Limb (tissue), 2 donors: ENCODE measurements around the gene SLC12A5.
A peak's percentile ranks its signal among the peaks of the same experiment; 100 is the strongest.
"Not testable (repeated sequence)": the region's sequence is repeated elsewhere in the genome, so short reads cannot be mapped to it uniquely, and the experiment has no call there.

Experiments used
- DNase-seq, 2 donors: peaks; one replicate each; pipeline ENCODE4 v3.0.0-alpha.2; 2016; ENCODE audit errors: extremely low spot score in 2 of 2

Gene SLC12A5

GRCh38 chr20:46028772-46029371 lies at the start of gene SLC12A5:
Gene SLC12A5, plus strand, starts transcription at chr20:46029215. Its CDS starts 130 bp downstream, at chr20:46029345.
- DNase-seq, result peak in 1 of 2 donors; percentile 53

DNA sequence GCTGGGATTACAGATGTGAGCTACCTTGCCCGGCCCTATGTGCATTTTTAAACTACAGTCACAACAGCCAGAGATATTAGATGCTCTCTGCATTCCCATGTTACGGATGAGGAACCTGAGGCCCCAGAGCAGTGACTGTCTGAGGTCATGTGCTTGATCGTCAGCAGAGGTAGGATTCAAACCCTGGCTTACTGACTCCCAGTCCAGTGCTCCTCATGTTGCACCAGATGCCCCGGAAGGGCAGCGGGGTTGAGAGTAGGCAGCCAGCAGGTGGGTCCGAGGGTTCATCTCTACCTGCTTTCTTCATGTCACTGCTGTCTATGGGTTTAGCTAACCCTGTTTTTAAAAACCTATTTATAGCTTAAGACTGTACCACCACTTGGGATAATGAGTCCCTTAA lies 47.8 kb upstream of the SLC12A5 start:
- DNase-seq, result no peak

DNA sequence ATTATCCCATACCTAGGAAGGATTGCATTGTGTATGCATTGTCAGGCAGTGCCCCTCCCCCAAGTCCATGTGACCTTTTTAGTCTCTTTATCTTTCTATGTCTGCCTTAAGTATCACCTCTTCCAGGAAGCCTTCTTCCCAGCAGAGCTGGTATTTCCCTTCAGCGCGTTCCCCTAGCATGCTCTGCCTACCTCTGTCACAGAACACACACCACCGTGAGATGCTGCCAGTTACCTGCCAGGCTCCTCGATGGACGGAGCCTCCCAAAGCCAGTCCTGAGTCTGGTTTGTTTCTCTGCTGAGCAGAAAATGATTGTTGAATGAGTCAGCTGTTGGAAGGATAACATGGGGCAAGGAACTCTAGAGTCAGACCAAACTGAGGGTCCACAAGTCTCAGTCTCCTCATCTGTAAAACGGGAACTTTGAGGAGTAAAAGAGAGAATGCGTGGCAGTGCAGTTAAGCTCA lies 45.7 kb upstream of the SLC12A5 start:
- DNase-seq, result no peak

- no peak for DNase-seq
Observed at GRCh38 chr20:45985573-45985972, 43.4 kb upstream of the SLC12A5 start.

DNA sequence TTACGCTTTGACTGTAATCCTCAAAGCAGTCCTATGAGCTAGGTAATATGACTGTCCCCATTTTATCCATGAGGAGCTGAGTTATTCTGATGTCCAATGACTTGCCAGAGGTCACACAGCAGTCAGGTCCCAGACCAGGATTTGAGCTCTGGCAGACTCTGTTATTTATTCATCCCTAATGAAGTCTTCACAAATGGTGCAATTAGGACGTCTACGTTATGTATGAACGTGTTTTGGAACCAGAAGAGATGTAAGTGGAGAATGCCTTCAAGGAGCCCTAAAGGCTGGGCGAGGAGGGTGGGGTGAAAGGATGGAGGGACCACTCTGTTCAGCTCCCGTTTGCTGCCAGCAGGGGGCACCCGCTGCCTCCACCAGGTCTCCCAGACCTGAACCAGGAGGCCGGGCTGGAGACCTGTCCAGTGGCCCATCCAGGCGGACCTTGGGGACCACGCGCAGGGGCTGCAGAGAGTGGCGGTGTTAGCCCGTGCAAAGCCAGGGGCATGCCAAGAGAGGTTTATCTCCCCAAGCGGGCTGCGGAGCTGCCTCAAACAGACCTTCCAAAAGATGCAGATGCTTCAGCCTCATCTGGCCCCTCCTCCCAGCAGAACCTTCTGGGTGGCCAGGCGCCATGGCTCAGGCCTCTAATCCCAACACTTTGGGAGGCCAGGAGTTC lies 41.8 kb upstream of the SLC12A5 start:
- peak in 1 of 2 donors; percentile 79 for DNase-seq

DNA sequence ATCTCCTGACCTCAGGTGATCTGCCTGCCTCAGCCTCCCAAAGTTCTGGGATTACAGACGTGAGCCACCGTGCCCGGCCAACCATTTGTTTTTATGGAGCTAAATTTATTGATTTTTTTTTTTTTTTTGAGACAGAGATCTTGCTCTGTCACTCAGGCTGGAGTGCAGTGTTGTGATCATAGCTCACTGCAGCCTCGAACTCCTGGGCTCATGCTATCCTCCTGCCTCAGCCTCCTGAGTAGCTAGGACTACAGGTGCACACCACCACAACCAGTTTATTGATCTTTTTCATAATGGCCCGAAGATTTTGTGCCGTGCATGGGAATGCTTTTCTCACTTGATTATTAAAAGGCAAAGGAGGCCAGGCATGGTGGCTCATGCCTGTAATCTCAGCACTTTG lies 40.2 kb upstream of the SLC12A5 start:
- not testable (repeated sequence) for DNase-seq

GRCh38 chr20:45991616-45992015 lies 37.4 kb upstream of the SLC12A5 start:
- no peak for DNase-seq

DNA sequence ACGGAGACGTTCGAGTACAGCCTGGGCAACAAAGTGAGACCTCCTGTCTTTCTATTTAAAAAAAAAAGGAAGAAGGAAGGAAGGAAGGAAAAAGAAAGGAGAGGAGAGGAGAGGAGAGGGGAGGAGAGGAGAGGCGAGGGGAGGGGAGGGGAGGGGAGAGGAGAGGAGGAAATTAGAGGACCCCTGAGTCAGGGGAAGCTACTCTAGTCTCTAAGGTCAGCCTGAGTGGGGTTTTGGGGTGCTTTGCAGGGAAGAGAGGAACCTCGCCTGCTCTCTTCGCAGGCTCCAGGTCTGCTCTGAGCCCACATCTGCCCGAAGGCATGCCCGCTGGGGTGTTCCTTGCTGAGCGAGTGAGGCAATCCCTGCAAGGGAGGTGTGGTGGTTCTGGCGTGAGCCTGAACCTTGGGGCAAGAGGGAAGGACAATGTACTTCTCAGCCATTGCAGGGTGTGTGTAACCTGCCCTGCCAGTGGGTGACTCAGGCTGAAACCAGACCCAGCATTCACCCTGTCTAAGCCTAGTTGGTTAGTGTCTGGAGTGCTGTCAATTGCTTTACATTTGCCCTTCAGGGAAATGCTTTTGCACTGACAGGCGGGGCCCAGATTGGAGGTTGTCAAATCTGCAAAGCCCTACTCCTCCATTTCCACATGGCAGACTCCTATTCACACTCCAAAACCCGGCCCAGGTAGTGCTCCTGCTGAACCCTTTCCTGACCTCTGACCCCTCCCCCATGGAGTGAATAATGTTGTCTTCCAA lies 35.6 kb upstream of the SLC12A5 start:
- no peak for DNase-seq

DNA sequence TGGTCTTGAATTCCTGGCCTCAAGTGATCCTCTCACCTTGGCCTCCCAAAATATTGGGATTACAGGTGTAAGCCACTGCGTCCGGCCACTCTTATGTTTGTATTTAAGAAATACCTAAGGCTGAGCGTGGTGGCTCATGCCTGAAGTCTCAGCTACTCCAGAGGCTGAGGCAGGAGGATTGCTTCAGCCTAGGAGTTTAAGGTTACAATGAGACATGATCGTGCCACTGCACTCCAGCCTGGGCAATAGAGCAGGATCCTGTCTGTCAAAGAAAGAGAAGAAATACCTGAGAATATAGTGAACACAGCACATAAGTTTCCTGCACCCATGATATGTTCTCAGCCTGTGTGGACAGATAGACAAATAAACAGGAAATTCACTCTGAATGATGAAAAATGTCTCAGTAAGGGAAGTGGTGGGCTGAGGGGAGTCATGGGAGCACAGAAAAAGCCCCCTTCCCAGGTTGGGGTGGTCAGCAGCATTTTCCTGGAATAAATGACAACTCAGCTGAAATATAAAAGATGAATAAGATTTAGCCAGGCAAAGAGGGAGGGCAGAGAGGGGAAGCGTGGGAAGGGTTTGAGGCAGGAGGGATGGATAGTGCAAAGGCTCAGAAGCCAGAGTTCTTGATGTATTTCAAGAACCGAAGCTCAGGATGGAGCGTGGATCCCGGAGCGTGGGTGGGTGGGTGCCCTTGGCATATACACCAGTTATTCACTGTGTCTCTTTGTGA lies 34.1 kb upstream of the SLC12A5 start:
- no peak for DNase-seq

GRCh38 chr20:45995495-45996097 lies 33.4 kb upstream of the SLC12A5 start:
- not testable (repeated sequence) for DNase-seq

GRCh38 chr20:45997187-45997586 lies 31.8 kb upstream of the SLC12A5 start:
- no peak for DNase-seq

- no peak for DNase-seq
Observed at GRCh38 chr20:45998337-45998736, 30.7 kb upstream of the SLC12A5 start.

- no peak for DNase-seq
Observed at GRCh38 chr20:45998761-45999160, 30.3 kb upstream of the SLC12A5 start.

DNA sequence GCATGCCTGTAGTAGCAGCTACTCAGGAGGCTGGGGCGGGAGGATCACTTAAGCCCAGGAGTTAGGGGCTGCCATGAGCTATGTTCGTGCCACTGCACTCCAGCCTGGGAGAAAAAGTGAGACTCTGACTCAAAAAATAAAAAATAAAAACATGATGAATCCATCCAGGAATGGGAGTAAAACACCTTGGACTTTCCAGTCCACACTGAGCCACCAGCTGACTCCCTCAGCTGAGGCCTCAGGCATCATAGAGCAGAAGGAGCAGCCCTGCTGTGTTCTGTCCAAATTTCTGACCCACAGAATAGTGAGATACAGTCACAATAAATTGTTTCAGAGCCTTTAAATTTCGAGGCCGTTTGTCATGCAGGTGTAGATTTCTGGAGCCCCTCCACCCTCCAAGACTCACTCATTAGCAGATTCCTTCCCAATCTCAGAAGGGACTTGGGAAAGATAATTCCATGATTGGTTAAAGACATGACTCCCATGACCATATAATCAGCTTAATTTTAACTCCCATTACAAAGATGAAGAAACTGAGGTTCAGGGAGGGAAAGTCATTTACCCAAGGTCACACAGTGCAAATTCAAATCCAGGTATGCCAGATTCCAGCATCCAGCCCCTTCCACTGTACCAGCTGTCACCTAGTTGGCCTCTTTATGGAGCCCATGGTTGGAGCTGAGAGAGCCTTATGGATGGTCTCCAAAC lies 29.3 kb upstream of the SLC12A5 start:
- no peak for DNase-seq

DNA sequence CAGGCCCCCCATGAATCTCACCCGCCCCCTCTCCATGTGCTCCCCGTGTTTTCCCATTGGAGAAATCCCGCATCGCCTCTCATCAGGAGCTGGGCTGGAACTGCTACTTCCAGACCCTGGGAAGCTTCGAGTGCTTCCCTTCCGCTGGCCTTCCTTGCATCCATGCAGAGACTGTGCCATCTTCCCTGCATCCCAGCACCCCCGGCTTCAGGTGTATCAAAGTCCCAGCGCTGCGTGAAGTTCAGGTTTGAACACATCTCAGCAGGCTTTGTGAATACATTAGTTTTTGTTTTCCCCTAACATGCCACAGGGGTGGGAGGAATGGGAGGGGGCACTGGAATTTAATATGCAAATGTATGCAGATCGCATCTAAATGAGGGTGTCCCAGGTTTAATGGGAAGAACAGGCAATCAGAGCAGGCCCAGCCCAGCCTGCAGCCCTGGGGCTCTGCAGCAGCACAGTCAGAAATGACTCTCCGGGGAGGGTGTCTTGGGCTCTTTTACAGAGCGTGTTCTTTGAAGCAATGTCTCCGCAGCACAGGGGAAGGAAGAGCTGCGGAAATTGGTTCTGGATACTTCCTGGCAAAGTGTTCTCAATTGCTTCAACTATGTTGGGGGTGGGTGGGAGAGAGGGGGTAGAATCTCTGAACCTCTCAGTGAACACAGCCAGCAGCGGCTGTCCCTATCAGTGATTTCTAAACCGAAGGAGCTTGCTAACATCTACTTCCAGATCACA lies 28.6 kb upstream of the SLC12A5 start:
- peak in 1 of 2 donors; percentile 43 for DNase-seq

- DNase-seq, result no peak
Observed at GRCh38 chr20:46001498-46001897, 27.5 kb upstream of the SLC12A5 start.

GRCh38 chr20:46002008-46002407 lies 27.0 kb upstream of the SLC12A5 start:
- no peak for DNase-seq

- no peak for DNase-seq
Observed at GRCh38 chr20:46004187-46004586, 24.8 kb upstream of the SLC12A5 start.

DNA sequence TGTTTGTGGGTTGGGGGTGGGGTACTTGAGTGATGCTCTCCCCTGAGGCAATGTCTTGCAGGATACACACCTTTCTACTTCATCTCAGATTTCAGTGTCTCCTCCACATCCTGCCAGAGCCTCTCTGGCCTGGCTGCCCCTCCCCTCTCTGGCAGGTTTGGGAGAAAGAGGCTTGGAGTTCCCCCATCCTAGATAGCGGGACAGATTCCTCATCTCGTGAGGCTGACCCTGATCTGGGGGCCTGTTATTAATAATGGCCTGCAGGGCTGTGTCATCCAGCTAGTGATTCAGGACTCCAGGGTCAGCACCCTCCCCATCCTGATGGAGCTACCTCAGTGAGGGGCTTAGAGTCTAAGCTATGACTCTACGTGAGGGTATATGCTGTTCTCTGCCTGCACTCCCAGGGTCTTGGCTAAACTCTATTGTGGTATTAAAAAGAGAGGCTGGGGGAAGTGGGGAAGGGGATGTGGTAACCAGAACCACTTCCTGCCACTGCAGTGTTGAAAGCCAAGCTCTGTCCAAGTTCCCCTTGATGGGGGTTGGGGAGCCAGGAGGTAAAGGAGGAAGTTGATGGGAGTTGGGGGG lies 24.0 kb upstream of the SLC12A5 start:
- DNase-seq, result no peak
